Mesenteric fat pad (tissue), 1 donor: ENCODE results near the gene MEAF6. TPM values are rescaled to one million over a fixed set of nuclear protein-coding genes. Genes with fewer than 3 reads are reported as not detected.

Source experiments
- DNase-seq: peaks from one replicate; pipeline ENCODE4 v3.0.0-alpha.2; 2020; ENCODE audit warnings: low spot score
- total RNA-seq: library from RNA; stranded (reverse); fragmentation: NEBNext Ultra II Directional; extraction: Animal tissue kit (Norgen Biotek cat#: 25700); gene quantifications from one replicate; pipeline ENCODE4 v1.2.1, GENCODE V29; 2021
- donor health status: DM: yes; HTN: yes; CAD: no.

Gene MEAF6
- total RNA-seq, 1 donor from 2014 or later: 43.4 TPM

GRCh38 chr1:37485902-37486679, 28.5 kb downstream of the MEAF6 start:
- peak; percentile 72 for DNase-seq

DNA sequence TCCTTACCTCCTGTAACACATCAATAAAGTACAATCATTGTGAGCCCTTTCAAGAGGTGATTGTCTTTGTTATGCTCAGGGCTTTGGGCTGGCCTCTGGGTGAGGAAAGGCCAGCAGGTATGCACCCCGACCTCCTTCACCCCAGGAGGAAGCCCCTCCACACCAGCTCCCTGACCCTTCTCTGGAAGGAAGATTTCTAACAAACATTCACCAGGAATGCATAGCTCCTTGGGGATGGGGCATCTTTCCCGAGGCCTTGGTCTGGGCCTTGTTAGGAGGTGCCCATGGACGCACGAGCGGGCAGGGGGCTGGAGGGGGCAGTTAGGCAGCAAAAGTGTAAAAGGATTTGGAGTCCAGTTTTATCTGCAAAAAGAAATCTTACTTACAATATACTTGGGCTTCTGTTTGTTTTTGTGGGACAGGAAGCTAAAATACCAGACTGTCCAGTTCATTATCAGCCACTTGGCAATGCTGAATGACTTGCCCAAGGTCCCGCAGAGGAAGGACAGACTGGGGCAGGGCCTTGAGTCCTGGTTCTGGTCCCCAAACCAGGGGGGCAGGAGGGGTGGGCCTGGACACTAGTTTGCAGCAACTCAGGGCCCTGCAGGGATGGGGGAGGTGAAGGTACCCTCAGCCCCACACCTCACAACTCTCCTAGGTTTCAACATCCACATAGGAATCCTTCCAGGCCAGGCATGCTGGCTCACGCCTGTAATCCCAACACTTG, 30.1 kb downstream of the MEAF6 start:
- DNase-seq: peak; percentile 73

GRCh38 chr1:37483785-37484184, 30.8 kb downstream of the MEAF6 start:
- DNase-seq: peak; percentile 82

DNA sequence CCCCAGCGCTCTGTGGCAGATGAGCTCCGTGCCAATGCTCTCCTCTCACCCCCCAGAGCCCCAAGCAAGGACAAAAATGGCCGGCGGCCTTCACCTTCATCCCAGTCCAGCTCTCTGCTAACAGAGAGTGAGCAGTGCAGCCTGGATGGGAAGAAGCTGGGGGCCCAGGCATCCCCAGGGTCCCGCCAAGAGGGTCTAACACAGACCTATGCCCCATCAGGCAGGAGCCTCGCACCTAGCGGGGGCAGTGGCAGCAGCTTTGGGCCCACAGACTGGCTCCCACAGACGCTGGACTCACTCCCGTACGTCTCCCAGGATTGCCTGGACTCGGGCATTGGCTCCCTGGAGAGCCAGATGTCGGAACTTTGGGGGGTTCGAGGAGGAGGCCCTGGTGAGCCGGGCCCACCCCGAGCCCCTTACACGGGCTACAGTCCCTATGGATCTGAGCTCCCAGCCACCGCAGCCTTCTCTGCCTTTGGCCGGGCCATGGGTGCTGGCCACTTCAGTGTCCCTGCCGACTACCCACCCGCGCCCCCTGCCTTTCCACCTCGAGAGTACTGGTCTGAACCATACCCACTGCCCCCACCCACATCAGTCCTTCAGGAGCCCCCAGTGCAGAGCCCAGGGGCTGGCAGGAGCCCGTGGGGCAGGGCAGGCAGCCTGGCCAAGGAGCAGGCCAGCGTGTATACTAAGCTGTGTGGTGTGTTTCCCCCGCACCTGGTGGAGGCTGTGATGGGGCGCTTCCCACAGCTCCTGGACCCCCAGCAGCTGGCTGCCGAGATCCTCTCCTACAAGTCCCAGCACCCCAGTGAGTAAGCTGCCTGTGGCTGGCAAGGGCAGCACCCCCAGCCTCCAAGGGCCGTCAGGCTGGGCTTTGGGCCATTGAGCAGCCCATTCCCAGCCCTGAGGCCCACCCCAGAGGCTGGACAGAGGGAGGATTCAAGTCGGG, 31.5 kb downstream of the MEAF6 start:
- peak; percentile 87 for DNase-seq

GRCh38 chr1:37482004-37482785, 32.4 kb downstream of the MEAF6 start:
- peak; percentile 69 for DNase-seq

- DNase-seq: peak; percentile 88
These were observed 33.1 kb downstream of the MEAF6 start for GRCh38 chr1:37481289-37482003.

DNA sequence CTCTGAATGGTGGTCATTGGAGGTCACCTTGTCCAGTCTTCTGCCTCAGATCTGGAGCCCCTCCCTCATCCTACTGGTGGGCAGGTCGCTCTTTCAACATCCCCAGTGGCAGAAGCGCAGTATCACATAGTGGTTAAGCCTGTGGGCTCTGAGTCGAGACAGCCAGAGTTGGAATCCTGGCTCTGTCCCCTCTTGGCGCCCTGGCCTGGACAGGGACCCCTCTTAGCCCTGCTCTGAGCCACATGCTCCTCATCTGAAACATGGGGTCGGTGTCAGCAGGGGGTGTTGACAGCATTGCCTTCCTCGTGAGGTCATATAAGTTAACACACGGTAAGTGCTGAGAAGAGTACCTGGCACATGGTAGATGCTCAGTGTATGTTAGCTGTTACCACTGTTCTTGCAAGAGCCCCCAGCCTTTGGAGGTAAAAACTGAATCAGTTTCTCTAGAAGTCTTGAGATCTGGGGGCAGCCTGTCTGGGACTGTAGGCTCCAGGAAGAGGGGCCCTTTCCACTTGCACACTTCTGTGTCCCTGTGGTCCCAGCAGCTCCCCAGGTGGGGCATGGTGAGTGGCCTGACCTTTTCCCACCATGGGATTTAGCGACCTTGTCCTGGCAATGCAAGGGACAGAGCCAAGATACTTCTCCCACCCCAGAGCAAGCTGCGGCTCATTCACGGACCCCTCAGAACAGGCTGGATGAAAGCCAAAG, 33.8 kb downstream of the MEAF6 start:
- peak; percentile 85 for DNase-seq

DNA sequence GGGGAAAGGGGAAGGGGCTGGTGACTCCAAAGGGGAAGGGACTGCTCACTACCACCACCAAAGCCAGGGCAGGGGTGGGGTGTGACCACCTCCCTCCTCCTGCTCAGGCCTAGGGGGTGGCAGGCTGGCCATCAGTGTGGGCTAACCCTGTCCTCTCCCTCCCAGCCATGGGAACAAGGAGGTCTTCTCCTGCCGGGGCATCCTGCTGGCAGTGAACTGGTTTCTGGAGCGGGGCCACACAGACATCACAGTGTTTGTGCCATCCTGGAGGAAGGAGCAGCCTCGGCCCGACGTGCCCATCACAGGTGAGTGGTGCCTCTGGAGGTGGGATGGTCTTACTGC, 34.5 kb downstream of the MEAF6 start:
- peak; percentile 88 for DNase-seq

GRCh38 chr1:37479255-37480124, 35.1 kb downstream of the MEAF6 start:
- peak; percentile 96 for DNase-seq

DNA sequence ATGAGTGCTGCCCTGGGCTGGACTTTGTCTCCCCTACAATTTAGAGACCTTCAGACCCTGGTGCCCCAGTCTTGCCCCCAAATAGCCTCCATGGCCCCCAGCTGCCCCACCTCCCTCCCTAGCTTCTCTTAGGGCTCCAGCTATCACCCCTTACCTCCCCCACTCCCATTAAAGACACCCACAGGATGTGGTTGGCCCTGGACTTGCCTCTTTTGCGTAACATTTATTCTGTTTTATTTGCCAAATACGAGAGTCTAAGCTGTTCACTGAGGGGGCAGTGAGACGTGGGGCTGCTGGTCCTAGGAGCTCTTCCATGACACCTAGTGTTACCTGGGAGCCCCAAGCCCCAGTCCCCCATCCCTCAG, 35.7 kb downstream of the MEAF6 start:
- DNase-seq: peak; percentile 65

DNA sequence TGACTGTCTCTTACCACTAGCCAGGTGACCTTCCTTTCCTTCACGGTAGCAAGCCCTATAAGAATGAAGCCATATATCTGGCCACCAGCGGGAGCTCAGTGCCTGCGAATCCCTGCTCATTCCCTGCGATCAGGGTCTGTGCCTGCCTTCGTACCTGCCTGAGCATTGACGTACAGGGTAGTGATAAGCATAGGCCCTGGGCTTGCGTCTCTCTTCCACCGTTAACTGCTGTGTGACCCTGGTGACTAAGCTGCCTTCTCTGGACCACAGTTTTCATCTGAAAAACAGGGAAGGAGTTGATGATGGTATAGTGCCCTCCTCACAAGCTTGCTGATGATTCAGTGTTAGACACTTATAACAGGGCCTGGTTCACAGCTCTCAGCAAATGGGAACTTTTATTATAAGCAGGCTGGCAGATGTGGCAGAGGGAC, 36.1 kb downstream of the MEAF6 start:
- peak; percentile 64 for DNase-seq

DNA sequence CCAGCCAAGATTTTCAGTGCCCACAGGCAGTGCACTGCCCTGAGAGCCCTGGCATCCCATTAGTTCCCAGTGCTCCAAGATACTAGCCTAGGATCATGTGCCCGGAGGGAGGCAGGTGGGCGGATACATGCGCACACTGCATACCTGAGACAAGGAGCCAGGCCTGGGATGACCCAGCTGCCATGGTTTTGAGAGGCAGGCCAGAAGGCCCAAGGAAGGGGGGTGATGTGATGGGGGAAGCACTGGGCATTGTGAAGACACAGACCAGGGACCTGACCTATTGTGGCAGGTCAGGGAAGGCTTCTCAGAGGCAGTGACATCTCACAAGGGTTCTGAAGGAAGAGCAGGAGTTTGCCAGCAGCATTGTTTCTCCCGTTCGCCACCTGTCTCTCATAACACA, 36.6 kb downstream of the MEAF6 start:
- peak; percentile 86 for DNase-seq

DNA sequence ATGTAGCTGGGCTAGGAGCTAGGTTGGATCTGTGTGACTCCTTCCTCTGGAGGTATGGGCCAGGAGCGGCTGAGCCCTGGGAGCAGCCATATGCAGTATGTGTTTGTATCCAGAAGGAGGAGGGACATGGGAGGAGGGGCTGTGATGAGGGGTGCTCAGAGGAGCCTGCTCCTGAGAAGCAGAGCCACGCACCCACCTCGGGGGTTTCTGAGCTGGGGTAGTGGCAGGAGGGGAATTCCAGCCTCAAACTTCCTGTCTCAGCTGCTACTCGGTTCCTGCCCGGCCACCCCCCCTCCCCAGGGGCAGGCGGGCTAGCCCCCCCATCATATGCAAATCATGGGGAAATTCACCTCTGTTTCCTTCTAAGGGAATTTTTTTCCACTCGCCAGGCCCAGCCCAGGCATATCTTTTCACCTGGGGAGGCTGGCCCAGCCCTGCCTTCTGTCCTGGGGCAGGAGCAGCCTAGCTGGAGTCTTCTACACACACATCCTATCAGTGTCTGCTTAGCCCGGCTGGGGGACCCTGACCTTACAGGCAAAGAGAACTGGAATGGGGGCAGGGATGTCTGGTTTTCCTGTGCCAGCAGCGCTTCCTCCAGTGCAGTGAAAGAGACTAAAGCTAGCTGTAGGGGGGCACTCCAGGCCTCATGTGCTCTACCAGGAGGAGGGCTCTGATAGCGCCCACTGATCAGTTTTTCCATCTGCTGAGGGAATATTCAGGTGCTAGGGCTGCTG, 37.2 kb downstream of the MEAF6 start:
- peak; percentile 90 for DNase-seq

GRCh38 chr1:37476460-37477197, 37.9 kb downstream of the MEAF6 start:
- peak; percentile 91 for DNase-seq

DNA sequence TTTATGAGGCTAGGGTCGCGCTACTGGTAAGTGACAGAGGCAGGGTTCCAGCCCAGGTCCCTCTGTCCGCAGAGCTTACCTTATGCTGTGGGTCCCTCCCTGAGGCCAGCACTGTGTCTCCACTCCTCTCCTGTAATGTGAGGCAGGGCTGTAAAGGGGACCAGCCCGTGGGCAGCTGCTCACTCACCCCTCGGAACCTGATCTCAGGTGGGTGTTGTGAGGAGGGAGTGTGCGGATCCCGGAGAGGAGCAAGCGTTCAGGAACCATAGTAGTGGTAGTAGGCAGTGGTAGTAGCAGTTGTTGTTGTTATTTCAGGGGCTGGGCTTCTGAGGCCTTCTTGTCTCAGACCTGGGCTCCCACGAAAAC, 38.5 kb downstream of the MEAF6 start:
- DNase-seq: peak; percentile 76

- DNase-seq: peak; percentile 82
These were observed 39.0 kb downstream of the MEAF6 start for GRCh38 chr1:37475380-37476086.
